PC-3 (cell line): ENCODE data around the gene TMTC2.

ENCODE experiments used
- CTCF ChIP-seq: fragments of 300-600 bp; sonication (generic); conservative IDR thresholded peaks from 2 replicates; pipeline ENCODE4 v1.5.1; 2017; ENCODE audit warnings: antibody characterized with exemption, low read depth, mild to moderate bottlenecking, low read length
- EZH2 ChIP-seq: fragments of 300-600 bp; sonication (generic); IDR thresholded peaks from one replicate; pipeline ENCODE4 v1.6.1; 2017; ENCODE audit warnings: antibody characterized with exemption, mild to moderate bottlenecking, low read length; ENCODE audit not compliant: unreplicated experiment
- EZH2phosphoT487 ChIP-seq: fragments of 300-600 bp; sonication (generic); IDR thresholded peaks from 2 replicates; pipeline ENCODE4 v1.6.1; 2018; ENCODE audit warnings: mild to moderate bottlenecking, antibody characterized with exemption, low read length, borderline replicate concordance

GRCh38 chr12:83074358-83074894, 387.7 kb downstream of the TMTC2 start:
- TF ChIP-seq CTCF: no peak
- TF ChIP-seq EZH2: no peak
- TF ChIP-seq EZH2phosphoT487: no peak
